GM23338 (cell line): ENCODE data around the gene SCN4B.

Source experiments
- CREB1 ChIP-seq: fragments of 250-450 bp; sonication (Bioruptor Pico); IDR thresholded peaks from 2 replicates; pipeline ENCODE4 v1.5.0; 2020; ENCODE audit warnings: low read depth, mild to moderate bottlenecking, moderate library complexity
- CTCF ChIP-seq, 2 experiments: fragments of 200-600 bp in 1 of 2; sonication (generic) in 1 of 2; conservative IDR thresholded peaks; 2 replicates each; pipeline versions ENCODE4 v1.5.1 to v1.6.1; 2016 to 2017; ENCODE audit warnings: antibody characterized with exemption in 2 of 2, low read depth in 2 of 2, mild to moderate bottlenecking in 2 of 2, moderate library complexity in 1 of 2
- EZH2 ChIP-seq: fragments of 200-600 bp; sonication (generic); IDR thresholded peaks from one replicate; pipeline ENCODE4 v1.8.0; 2017; ENCODE audit warnings: antibody characterized with exemption, mild to moderate bottlenecking, low read depth; ENCODE audit not compliant: unreplicated experiment
- EZH2phosphoT487 ChIP-seq: fragments of 200-600 bp; sonication (generic); IDR thresholded peaks from one replicate; pipeline ENCODE4 v1.8.1; 2018; ENCODE audit warnings: antibody characterized with exemption; ENCODE audit not compliant: unreplicated experiment
- JUNB ChIP-seq: IDR thresholded peaks from one replicate; pipeline ENCODE4 v1.6.1; 2016; ENCODE audit warnings: antibody characterized with exemption; ENCODE audit not compliant: unreplicated experiment
- NANOG ChIP-seq: IDR thresholded peaks from 2 replicates; pipeline ENCODE4 v1.6.1; 2016; ENCODE audit warnings: antibody characterized with exemption, borderline replicate concordance
- POLR2AphosphoS5 ChIP-seq: IDR thresholded peaks from 2 replicates; pipeline ENCODE4 v1.6.1; 2016; ENCODE audit warnings: antibody characterized with exemption, low read depth
- REST ChIP-seq: IDR thresholded peaks from one replicate; pipeline ENCODE4 v1.6.1; 2018; ENCODE audit warnings: antibody characterized with exemption; ENCODE audit not compliant: unreplicated experiment
- STAT1 ChIP-seq: IDR thresholded peaks from one replicate; pipeline ENCODE4 v1.6.1; 2016; ENCODE audit warnings: antibody characterized with exemption; ENCODE audit not compliant: unreplicated experiment
- ZNF114 ChIP-seq: fragments of 250-450 bp; sonication (Bioruptor Pico); IDR thresholded peaks from 2 replicates; pipeline ENCODE4 v1.5.0; 2020; ENCODE audit warnings: mild to moderate bottlenecking, moderate library complexity
- ZNF331 ChIP-seq: fragments of 250-450 bp; sonication (Bioruptor Pico); IDR thresholded peaks from 2 replicates; pipeline ENCODE4 v1.5.0; 2020; ENCODE audit warnings: low read depth, mild to moderate bottlenecking, moderate library complexity
- ZNF462 ChIP-seq: fragments of 250-450 bp; sonication (Bioruptor Pico); IDR thresholded peaks from 2 replicates; pipeline ENCODE4 v1.5.0; 2020; ENCODE audit warnings: mild to moderate bottlenecking, moderate library complexity
- TF ChIP-seq, protein P1 (sequence below): IDR thresholded peaks from 2 replicates; pipeline ENCODE4 v1.6.1; 2016; ENCODE audit warnings: antibody characterized with exemption

GRCh38 chr11:118193910-118194566 is 41.4 kb upstream of the SCN4B start:
- TF ChIP-seq CTCF (conservative IDR thresholded peaks at IDR 0.05; ENCODE audit: low read depth in 2 of 2) = no peak
- TF ChIP-seq NANOG = no peak
- no peak for TF ChIP-seq CREB1 (CRISPR knock-in tag)
- TF ChIP-seq EZH2 = no peak
- no peak for TF ChIP-seq POLR2AphosphoS5
- no peak for TF ChIP-seq EZH2phosphoT487
- TF ChIP-seq REST = no peak
- TF ChIP-seq, protein P1, sequence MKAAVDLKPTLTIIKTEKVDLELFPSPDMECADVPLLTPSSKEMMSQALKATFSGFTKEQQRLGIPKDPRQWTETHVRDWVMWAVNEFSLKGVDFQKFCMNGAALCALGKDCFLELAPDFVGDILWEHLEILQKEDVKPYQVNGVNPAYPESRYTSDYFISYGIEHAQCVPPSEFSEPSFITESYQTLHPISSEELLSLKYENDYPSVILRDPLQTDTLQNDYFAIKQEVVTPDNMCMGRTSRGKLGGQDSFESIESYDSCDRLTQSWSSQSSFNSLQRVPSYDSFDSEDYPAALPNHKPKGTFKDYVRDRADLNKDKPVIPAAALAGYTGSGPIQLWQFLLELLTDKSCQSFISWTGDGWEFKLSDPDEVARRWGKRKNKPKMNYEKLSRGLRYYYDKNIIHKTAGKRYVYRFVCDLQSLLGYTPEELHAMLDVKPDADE = no peak
- no peak for TF ChIP-seq ZNF114
- TF ChIP-seq ZNF331 (CRISPR knock-in tag) = no peak
- no peak for TF ChIP-seq JUNB
- TF ChIP-seq STAT1 = no peak
- no peak for TF ChIP-seq ZNF462 (CRISPR knock-in tag)
